B cell (primary cell): ENCODE results near the gene TPCN2. TPM values are rescaled to one million over a fixed set of nuclear protein-coding genes. Genes with fewer than 3 reads are reported as not detected.

ENCODE experiments used
- ATAC-seq: fragments of 200-7000 bp; cut with Tn5 transposase; one replicate; pipeline ENCODE4 v1.10.0; 2021; ENCODE audit warnings: low read depth, mild to moderate bottlenecking, moderate number of reproducible peaks, moderate library complexity
- CTCF ChIA-PET: fragments of 350-600 bp; sonication (Branson Sonifier 250); formaldehyde crosslinking; loops from one replicate; lab custom pipeline; 2021; ENCODE audit warnings: antibody characterized with exemption, inconsistent platforms; lab: Charles Lee
- POLR2A ChIA-PET: fragments of 350-600 bp; sonication (Branson Sonifier 250); formaldehyde crosslinking; loops from one replicate; lab custom pipeline; 2021; ENCODE audit warnings: antibody characterized with exemption; lab: Charles Lee
- DNase-seq: peaks from one replicate; pipeline ENCODE4 v3.0.0; 2013
- H2AFZ ChIP-seq: 2 replicates; pipeline ENCODE4 v1.6.1; 2012; ENCODE audit warnings: mild to moderate bottlenecking, low read depth, low read length; ENCODE audit not compliant: insufficient read depth, poor library complexity, severe bottlenecking
- H3K27ac ChIP-seq, 2 donors: 1 replicate in 1 of 2; 2 replicates in 1 of 2; pipeline ENCODE4 v1.5.1; 2012 to 2013; ENCODE audit warnings: low read length in 2 of 2, mild to moderate bottlenecking in 2 of 2, moderate library complexity in 1 of 2
- H3K27me3 ChIP-seq, 4 experiments: fragments of 200-600 bp in 1 of 4; sonication (generic) in 1 of 4; replicated peaks in 1 of 4; 1 replicate in 2 of 4; 2 replicates in 2 of 4; pipeline versions ENCODE4 v1.6.1 to v1.7.0; 2013 to 2016; ENCODE audit warnings: low read length in 3 of 4, mild to moderate bottlenecking in 2 of 4, mixed read lengths in 1 of 4, moderate library complexity in 1 of 4; ENCODE audit not compliant: insufficient read depth in 4 of 4, control insufficient read depth in 3 of 4; ENCODE audit errors: control extremely low read depth in 1 of 4
- H3K36me3 ChIP-seq, 2 experiments: replicated peaks in 1 of 2; 1 replicate in 1 of 2; 2 replicates in 1 of 2; pipeline versions ENCODE4 v1.6.1 to v1.7.1; 2013; ENCODE audit warnings: low read length in 1 of 2; ENCODE audit not compliant: insufficient read depth in 2 of 2, control insufficient read depth in 1 of 2; ENCODE audit errors: control extremely low read depth in 1 of 2, extremely low read depth in 1 of 2
- H3K4me1 ChIP-seq, 2 donors: fragments of 200-600 bp in 1 of 2; sonication (generic) in 1 of 2; 1 replicate in 1 of 2; 2 replicates in 1 of 2; pipeline versions ENCODE4 v1.5.1 to v1.6.1; 2013 to 2017; ENCODE audit warnings: low read length in 2 of 2; ENCODE audit not compliant: control insufficient read depth in 2 of 2, insufficient read depth in 2 of 2
- H3K4me2 ChIP-seq: replicated peaks from 2 replicates; pipeline ENCODE3; 2012; ENCODE audit warnings: mild to moderate bottlenecking, low read depth, low read length; ENCODE audit not compliant: poor library complexity, severe bottlenecking
- H3K4me3 ChIP-seq, 5 experiments: fragments of 200-600 bp in 1 of 5; sonication (generic) in 1 of 5; 1 replicate in 3 of 5; 2 replicates in 2 of 5; pipeline versions ENCODE4 v1.5.1 to v1.7.0; 2011 to 2016; ENCODE audit warnings: low read length in 4 of 5, mild to moderate bottlenecking in 4 of 5, low read depth in 2 of 5, control low read depth in 1 of 5, moderate library complexity in 1 of 5; ENCODE audit not compliant: insufficient read depth in 1 of 5; ENCODE audit errors: control extremely low read depth in 1 of 5, extremely low read depth in 1 of 5
- H3K79me2 ChIP-seq: fragments of 200-600 bp; sonication (generic); one replicate; pipeline ENCODE4 v1.6.0; 2016; ENCODE audit warnings: low read length; ENCODE audit not compliant: control insufficient read depth, insufficient read depth
- H3K9ac ChIP-seq: fragments of 200-600 bp; sonication (generic); 2 replicates; pipeline ENCODE4 v1.6.1; 2017; ENCODE audit warnings: mild to moderate bottlenecking, low read length, moderate library complexity
- H3K9me3 ChIP-seq, 3 donors: one replicate each; pipeline versions ENCODE4 v1.6.1 to v1.7.1; 2013; ENCODE audit warnings: low read length in 2 of 3; ENCODE audit not compliant: control insufficient read depth in 2 of 3, insufficient read depth in 1 of 3; ENCODE audit errors: control extremely low read depth in 1 of 3
- H4K20me1 ChIP-seq: 2 replicates; pipeline ENCODE4 v1.6.0; 2012; ENCODE audit warnings: mild to moderate bottlenecking, low read length; ENCODE audit not compliant: insufficient read depth, control insufficient read depth, poor library complexity, severe bottlenecking
- H3K27ac Mint-ChIP-seq: one replicate; pipeline ENCODE4 v1.8.0; 2021; ENCODE audit warnings: mixed read lengths
- H3K27me3 Mint-ChIP-seq: one replicate; pipeline ENCODE4 v1.8.0; 2021; ENCODE audit warnings: mixed read lengths
- H3K4me1 Mint-ChIP-seq: one replicate; pipeline ENCODE4 v1.8.0; 2021; ENCODE audit warnings: mixed read lengths
- H3K4me3 Mint-ChIP-seq: one replicate; pipeline ENCODE4 v1.8.0; 2021; ENCODE audit warnings: mixed read lengths
- H3K9me3 Mint-ChIP-seq: one replicate; pipeline ENCODE4 v1.8.0; 2022; ENCODE audit warnings: mixed read lengths; ENCODE audit not compliant: insufficient read depth
- EZH2 ChIP-seq: IDR thresholded peaks from 2 replicates; pipeline ENCODE4 v1.6.1; 2012; ENCODE audit warnings: borderline replicate concordance, low read depth, mild to moderate bottlenecking, moderate library complexity, low read length; ENCODE audit not compliant: insufficient read depth, poor library complexity, severe bottlenecking
- WGBS: methylation state at CpG from one replicate; pipeline ENCODE4 v1.1.5; 2013; ENCODE audit warnings: missing lambda C conversion rate; ENCODE audit not compliant: insufficient coverage; 5-methylcytosine and 5-hydroxymethylcytosine counted together
- intact Hi-C: fragments of 100-400 bp; cut with micrococcal nuclease; formaldehyde crosslinking; loops from one replicate; pipeline ENCODE4 v1.10.0; 2022
- polyA plus RNA-seq: library from polyadenylated mRNA; depleted of rRNA; stranded (reverse); fragments of >200 nt; gene quantifications from 2 replicates; pipeline ENCODE4 v1.2.3, GENCODE V29; 2012
- small RNA-seq: library from RNA; depleted of rRNA; stranded (forward); fragments of <200 nt; gene quantifications from one replicate; pipeline ENCODE3, GENCODE V24; 2012; ENCODE audit warnings: low replicate concordance, low read depth; ENCODE audit not compliant: insufficient read length
- total RNA-seq, 2 donors: library from RNA; stranded (reverse); fragments of 120-200 nt in 1 of 2; gene quantifications; 1 replicate in 1 of 2; 2 replicates in 1 of 2; pipeline versions ENCODE4 v1.2.3 to v1.2.4, GENCODE V29; 2013 to 2022
- TF ChIP-seq, protein P1 (sequence below): fragments of 200-600 bp; IDR thresholded peaks from one replicate; pipeline ENCODE4 v1.8.0; 2022; ENCODE audit warnings: antibody characterized with exemption, mild to moderate bottlenecking

Gene TPCN2
- total and polyA plus RNA-seq, 2 donors (not counting 1 experiment from before 2014, with no cell fraction given) = 16.8 to 71.4 TPM

DNA sequence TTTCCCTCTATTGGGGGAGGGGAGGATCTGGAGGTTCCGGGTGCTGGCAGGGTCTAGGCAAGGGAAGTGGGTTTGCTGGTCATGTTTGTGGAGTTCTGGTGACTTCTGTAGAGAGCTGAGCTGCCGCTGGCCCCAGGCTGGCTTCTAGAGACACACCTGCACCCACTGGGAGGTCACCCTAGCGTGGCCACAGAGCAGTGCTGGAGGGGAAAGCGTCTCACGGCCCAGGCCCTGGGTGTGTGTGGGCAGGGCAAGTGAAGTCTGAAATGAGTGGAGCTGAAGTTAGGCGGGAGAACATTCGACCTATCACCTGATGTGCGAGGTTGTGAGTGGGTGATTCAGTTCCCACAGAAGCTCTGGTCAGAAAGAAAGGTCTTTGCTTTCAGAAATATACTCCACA lies 134.9 kb downstream of the TPCN2 start:
- H2AFZ ChIP-seq = no peak overlapping the region

More for the DNA sequence above, 134.9 kb downstream of the TPCN2 start:
- CTCF ChIA-PET = no interaction called here
- Histone ChIP-seq H3K4me1 (no peaks in the 10 kb centered on the region), H3K4me3 (no peak overlapping the region), H3K9me3 (peaks cover 0 to 16% (median 5%) of the 10 kb centered on the region in 3 donors), H3K27ac (no peak overlapping the region), H3K27me3 (peaks cover 0 to 4% (median 0%) of the 10 kb centered on the region in 4 experiments), H3K36me3 (no peaks in the 10 kb centered on the region), H4K20me1 (no peaks in the 10 kb centered on the region), H3K9ac (no peak overlapping the region), H3K4me2 (no peak overlapping the region), H3K79me2 (no peaks in the 10 kb centered on the region)
- no peak overlapping the region for H3K27ac Mint-ChIP-seq
- no peak for TF ChIP-seq EZH2
- TF ChIP-seq, protein P1, sequence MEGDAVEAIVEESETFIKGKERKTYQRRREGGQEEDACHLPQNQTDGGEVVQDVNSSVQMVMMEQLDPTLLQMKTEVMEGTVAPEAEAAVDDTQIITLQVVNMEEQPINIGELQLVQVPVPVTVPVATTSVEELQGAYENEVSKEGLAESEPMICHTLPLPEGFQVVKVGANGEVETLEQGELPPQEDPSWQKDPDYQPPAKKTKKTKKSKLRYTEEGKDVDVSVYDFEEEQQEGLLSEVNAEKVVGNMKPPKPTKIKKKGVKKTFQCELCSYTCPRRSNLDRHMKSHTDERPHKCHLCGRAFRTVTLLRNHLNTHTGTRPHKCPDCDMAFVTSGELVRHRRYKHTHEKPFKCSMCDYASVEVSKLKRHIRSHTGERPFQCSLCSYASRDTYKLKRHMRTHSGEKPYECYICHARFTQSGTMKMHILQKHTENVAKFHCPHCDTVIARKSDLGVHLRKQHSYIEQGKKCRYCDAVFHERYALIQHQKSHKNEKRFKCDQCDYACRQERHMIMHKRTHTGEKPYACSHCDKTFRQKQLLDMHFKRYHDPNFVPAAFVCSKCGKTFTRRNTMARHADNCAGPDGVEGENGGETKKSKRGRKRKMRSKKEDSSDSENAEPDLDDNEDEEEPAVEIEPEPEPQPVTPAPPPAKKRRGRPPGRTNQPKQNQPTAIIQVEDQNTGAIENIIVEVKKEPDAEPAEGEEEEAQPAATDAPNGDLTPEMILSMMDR = no peak
- WGBS = 53% methylated on average over 6 of the region's 8 CpGs
- no peak for DNase-seq
- H3K27me3 Mint-ChIP-seq = peaks cover 14% of the 10 kb centered on the region
- no peaks in the 10 kb centered on the region for H3K9me3 Mint-ChIP-seq
- intact Hi-C loops = no loop called here
- POLR2A ChIA-PET = no interaction called here
- ATAC-seq = no peak
- H3K4me3 Mint-ChIP-seq = no peak overlapping the region
- H3K4me1 Mint-ChIP-seq = no peaks in the 10 kb centered on the region

Small RNAs within 50 kb of the gene (small RNA-seq; reads per million reads assigned to genes)
- not detected for gene MIR3164

Other genes with a start within 250 kb of the TPCN2 start
- gene CPT1A, start 207.0 kb upstream of the TPCN2 start, total RNA-seq = 40.8 and 45.2 TPM in 2 replicates
- gene CPT1A, start 207.0 kb upstream of the TPCN2 start, polyA plus RNA-seq = 4.7 and 15.6 TPM in 2 replicates
- 34.4 and 35.8 TPM in 2 replicates for gene MRPL21, start 145.1 kb upstream of the TPCN2 start, total RNA-seq
- 20.4 and 23.8 TPM in 2 replicates for gene MRPL21, start 145.1 kb upstream of the TPCN2 start, polyA plus RNA-seq
- 37.0 and 41.4 TPM in 2 replicates for gene IGHMBP2, start 145.0 kb upstream of the TPCN2 start, total RNA-seq
- 18.3 and 42.9 TPM in 2 replicates for gene IGHMBP2, start 145.0 kb upstream of the TPCN2 start, polyA plus RNA-seq
- gene MRGPRD, start 67.9 kb upstream of the TPCN2 start, total RNA-seq = not detected in 2 replicates
- not detected in 2 replicates for gene MRGPRD, start 67.9 kb upstream of the TPCN2 start, polyA plus RNA-seq
- gene MRGPRF, start 35.7 kb upstream of the TPCN2 start, total RNA-seq = not detected in 2 replicates
- gene MRGPRF, start 35.7 kb upstream of the TPCN2 start, polyA plus RNA-seq = not detected in 2 replicates
- 1.0 and 1.6 TPM in 2 replicates for gene SMIM38, start 107.0 kb downstream of the TPCN2 start, total RNA-seq
- 0.55 and 1.2 TPM in 2 replicates for gene SMIM38, start 107.0 kb downstream of the TPCN2 start, polyA plus RNA-seq
- gene MYEOV, start 245.2 kb downstream of the TPCN2 start, total RNA-seq = not detected in 2 replicates
- gene MYEOV, start 245.2 kb downstream of the TPCN2 start, polyA plus RNA-seq = 0.72 and 0.76 TPM in 2 replicates